ENCODE data around the gene CAMTA1. TPM values are rescaled to one million over a fixed set of nuclear protein-coding genes. Genes with fewer than 3 reads are reported as not detected.
A peak's percentile ranks its signal among the peaks of the same experiment; 100 is the strongest.

Gene CAMTA1
- total RNA-seq, 1 donor = 56.1 TPM

DNA sequence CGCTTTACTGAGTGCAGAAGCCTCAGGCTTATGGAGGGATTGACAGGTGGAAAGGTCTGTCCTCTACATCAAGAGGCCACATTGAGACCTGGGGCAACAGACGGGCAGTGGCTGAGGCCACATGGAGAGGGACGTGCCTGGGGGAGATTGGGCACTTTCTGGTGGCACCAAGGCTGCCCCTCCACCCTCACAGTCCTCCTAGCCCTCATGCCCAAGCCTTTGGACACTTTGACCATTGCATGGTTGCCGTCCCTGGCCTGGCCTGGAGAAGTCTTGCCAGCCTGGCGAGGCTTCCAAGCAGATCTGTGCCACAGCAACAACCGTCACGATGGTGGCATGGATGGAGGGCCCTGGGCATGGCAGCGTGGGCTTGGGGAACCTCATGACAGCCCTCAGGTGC is 793.8 kb downstream of the CAMTA1 start:
- TF ChIP-seq, protein P1, sequence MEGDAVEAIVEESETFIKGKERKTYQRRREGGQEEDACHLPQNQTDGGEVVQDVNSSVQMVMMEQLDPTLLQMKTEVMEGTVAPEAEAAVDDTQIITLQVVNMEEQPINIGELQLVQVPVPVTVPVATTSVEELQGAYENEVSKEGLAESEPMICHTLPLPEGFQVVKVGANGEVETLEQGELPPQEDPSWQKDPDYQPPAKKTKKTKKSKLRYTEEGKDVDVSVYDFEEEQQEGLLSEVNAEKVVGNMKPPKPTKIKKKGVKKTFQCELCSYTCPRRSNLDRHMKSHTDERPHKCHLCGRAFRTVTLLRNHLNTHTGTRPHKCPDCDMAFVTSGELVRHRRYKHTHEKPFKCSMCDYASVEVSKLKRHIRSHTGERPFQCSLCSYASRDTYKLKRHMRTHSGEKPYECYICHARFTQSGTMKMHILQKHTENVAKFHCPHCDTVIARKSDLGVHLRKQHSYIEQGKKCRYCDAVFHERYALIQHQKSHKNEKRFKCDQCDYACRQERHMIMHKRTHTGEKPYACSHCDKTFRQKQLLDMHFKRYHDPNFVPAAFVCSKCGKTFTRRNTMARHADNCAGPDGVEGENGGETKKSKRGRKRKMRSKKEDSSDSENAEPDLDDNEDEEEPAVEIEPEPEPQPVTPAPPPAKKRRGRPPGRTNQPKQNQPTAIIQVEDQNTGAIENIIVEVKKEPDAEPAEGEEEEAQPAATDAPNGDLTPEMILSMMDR (IDR thresholded peaks at IDR 0.05; ENCODE audit: insufficient read depth, low read depth, low read length) = no peak
- H3K4me3 ChIP-seq (ENCODE audit: low read depth, low read length) = no peak overlapping the region
- no peak for DNase-seq (ENCODE audit: low read depth)

DNA sequence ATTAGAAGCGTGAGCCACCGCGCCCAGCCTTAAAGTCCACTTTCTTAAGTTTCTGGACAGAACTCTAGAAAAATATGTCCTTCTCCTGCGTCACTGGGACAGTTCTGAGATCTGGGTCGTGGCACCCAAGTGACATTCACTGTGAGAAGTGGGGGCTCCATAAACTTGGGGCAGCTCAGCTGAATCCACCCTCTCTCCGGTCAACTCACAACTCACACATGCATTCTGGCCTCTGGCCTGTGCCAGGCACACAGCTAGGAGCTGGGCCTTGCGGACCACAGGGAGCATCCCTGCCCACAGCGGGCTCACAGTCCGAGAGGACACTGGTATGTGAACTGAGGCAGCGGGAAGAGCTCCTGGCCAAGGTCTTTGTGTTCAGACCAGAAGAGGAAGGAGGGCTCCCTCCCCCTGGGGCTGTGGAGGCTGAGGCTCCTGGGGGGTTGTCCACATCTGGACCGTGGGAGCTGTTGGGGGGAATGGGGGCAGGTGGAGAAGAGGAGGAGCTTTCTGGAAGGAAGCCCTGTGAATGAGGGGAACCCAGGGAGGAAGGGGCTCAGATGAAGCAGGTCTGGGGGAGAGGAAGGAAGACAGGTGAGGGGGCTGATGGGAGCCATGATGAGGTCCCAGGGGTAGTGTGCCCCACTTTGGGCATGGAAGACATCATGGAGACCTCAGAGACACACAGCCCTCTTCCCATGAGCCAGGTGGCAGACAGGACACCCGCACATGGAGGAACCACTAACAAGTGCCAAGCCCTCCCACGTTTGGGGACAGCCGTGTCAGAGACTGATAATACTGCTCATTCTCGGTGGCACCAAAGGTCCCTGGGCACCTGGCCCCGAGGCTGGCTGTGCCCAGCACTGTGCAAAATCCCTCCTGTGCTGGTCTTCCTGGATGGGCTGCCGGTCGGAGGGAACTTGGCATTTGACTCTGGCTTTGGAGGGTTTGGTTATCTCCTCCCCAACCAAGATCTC is 794.9 kb downstream of the CAMTA1 start:
- H3K4me3 ChIP-seq (ENCODE audit: low read depth, low read length) = no peak overlapping the region
- no peak for DNase-seq (ENCODE audit: low read depth)
- TF ChIP-seq, protein P1 (IDR thresholded peaks at IDR 0.05; ENCODE audit: insufficient read depth, low read depth, low read length) = no peak

DNA sequence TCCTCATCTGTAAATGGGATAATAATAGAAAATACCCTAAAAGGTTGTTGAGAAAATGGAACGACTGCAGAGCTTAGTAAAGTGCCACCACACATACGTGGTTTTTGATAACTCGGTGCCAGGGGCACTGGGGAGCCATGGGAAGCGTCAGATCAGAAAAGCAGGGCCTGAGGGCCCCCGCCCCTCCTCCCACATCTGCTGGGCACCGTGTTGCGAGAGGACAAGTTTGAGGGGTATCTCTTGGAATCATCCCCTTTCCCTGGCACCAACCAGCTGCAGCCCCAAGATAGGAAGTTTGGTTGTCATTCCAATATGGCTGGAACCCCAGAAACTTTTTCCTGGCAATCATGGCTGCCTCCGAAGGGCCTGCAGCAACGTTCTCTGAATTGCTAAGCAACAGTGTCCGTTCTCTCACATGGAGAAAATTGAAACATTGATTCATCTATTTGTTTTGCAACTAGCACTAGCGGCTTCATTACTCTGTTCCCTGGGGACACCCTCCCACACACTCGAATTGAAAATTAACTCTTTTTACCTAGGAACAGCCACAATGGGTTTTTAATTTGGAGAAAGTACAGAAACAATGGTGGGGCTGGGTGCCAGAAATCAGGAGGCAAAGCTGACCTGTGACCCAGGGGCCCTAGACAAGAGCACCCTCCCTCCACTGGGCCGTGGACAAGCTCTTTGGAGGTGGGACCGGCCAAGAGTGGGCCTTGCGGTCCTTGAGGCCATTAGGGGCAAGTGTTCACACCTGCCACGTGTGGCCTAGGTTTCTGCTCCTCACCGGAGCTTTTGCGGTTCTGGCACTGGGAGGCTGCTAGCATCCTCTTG is 795.9 kb downstream of the CAMTA1 start:
- TF ChIP-seq, protein P1 (IDR thresholded peaks at IDR 0.05; ENCODE audit: insufficient read depth, low read depth, low read length) = no peak
- peak; percentile 14 for DNase-seq (ENCODE audit: low read depth)
- no peak overlapping the region for H3K4me3 ChIP-seq (ENCODE audit: low read depth, low read length)

DNA sequence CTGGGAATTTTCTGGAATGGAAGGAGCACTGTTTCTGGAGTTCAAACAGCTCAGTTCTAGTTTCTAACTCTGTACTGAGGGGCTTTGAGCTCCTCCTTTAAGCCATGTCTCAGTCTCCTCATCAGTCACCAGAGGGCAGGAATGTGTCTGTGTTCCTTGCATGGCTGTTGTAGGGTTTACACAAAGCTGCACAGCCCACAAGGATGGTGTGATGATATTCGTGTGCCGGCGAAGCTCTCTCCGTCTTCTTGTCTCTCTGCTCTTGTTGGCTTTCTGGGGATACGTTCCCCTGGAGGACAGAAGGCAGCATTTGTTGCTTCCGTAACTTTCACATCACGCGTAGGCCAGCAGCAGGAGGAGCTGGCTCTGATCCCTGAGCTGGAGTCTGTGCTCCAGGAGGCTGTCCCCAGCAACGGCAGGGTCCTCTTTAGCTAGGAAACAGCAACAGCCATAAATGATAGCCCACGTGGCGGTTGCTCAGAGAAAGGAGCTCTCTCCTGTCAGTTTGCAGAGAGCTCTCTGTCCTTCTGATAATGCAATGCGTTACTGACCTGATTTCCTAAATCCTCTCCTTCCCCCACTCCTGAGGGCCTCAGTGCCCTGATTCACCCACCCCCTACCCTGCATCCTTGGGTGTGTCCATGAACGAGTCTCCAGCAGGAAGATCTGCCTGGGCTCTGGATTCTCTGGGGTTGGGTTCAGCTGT is 796.7 kb downstream of the CAMTA1 start:
- TF ChIP-seq, protein P1 (IDR thresholded peaks at IDR 0.05; ENCODE audit: insufficient read depth, low read depth, low read length) = no peak
- H3K4me3 ChIP-seq (ENCODE audit: low read depth, low read length) = no peak overlapping the region
- peak; percentile 20 for DNase-seq (ENCODE audit: low read depth)

DNA sequence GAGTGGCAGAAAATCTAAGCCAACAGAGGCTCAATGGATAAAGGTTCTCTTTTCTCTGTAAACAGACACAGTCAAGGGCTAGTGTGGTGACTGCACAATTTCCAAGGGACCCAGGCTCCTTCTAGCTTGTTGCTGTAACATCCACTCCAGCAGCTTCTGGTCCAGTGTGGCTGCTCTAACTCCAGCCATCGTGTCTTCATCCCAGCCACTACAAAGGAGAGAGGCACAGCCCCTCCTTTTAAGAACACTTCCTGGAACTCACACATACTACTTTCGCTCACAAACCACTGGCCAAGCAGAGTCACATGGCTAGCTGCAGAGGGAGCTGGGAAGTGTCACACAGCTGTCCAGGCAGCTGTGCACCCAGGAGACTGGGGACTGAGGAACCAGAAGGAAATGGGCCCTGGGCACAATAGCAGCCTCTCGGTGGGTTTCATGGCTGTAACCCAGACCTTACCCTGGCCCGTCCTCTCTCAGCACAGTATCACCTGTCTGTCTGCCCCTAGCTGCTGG is 797.3 kb downstream of the CAMTA1 start:
- TF ChIP-seq, protein P1 (IDR thresholded peaks at IDR 0.05; ENCODE audit: insufficient read depth, low read depth, low read length) = no peak
- H3K4me3 ChIP-seq (ENCODE audit: low read depth, low read length) = no peak overlapping the region
- no peak for DNase-seq (ENCODE audit: low read depth)

All from fibroblast of villous mesenchyme (primary cell).